HepG2 (cell line): ENCODE data around the gene KDM3B. TPM values are rescaled to one million over a fixed set of nuclear protein-coding genes. Genes with fewer than 3 reads are reported as not detected.
A peak's percentile ranks its signal among the peaks of the same experiment; 100 is the strongest.

Experiments
- ATF1 ChIP-seq: IDR thresholded peaks from 2 replicates; pipeline ENCODE4 v1.6.1; 2016; ENCODE audit warnings: mild to moderate bottlenecking, control low read depth
- FOXO1 ChIP-seq: sonication (generic); formaldehyde crosslinking; IDR thresholded peaks from 2 replicates; pipeline ENCODE4 v1.4.0; 2020; ENCODE audit warnings: missing genetic modification reagents
- HMGXB3 ChIP-seq: sonication (generic); formaldehyde crosslinking; IDR thresholded peaks from 2 replicates; pipeline ENCODE4 v1.4.0; 2020; ENCODE audit warnings: missing genetic modification reagents, borderline replicate concordance
- KAT8 ChIP-seq: IDR thresholded peaks from 2 replicates; pipeline ENCODE4 v1.6.1; 2016; ENCODE audit warnings: missing genetic modification reagents, missing compliant biosample characterization
- KLF16 ChIP-seq, 2 experiments: sonication (generic) in 1 of 2; formaldehyde crosslinking in 1 of 2; IDR thresholded peaks; 2 replicates each; pipeline versions ENCODE4 v1.6.1 to v1.8.0; 2016 to 2023; ENCODE audit warnings: missing genetic modification reagents in 2 of 2, missing compliant biosample characterization in 1 of 2
- MIER2 ChIP-seq: IDR thresholded peaks from 2 replicates; pipeline ENCODE4 v1.6.1; 2016; ENCODE audit warnings: missing biosample characterization, missing genetic modification reagents
- MXI1 ChIP-seq: IDR thresholded peaks from 3 replicates; pipeline ENCODE4 v1.6.1; 2012; ENCODE audit warnings: low read depth, low read length, inconsistent platforms, borderline replicate concordance
- MYC ChIP-seq: sonication (generic); formaldehyde crosslinking; IDR thresholded peaks from 2 replicates; pipeline ENCODE4 v1.9.0; 2021; ENCODE audit warnings: missing genetic modification reagents, borderline replicate concordance
- PHF20 ChIP-seq: sonication (generic); formaldehyde crosslinking; IDR thresholded peaks from 2 replicates; pipeline ENCODE4 v1.5.0; 2020; ENCODE audit warnings: mild to moderate bottlenecking, missing genetic modification reagents
- SAP130 ChIP-seq: IDR thresholded peaks from 2 replicates; pipeline ENCODE4 v1.6.1; 2016; ENCODE audit warnings: low read depth
- SMAD1 ChIP-seq: sonication (generic); formaldehyde crosslinking; IDR thresholded peaks from 2 replicates; pipeline ENCODE4 v1.4.0; 2020; ENCODE audit warnings: missing genetic modification reagents, low read depth, mild to moderate bottlenecking, borderline replicate concordance
- TAF15 ChIP-seq: fragments of 200-400 bp; formaldehyde crosslinking; IDR thresholded peaks from one replicate; pipeline ENCODE4 v1.6.1; 2018; ENCODE audit warnings: mild to moderate bottlenecking, low read depth, low read length; ENCODE audit not compliant: poor library complexity, severe bottlenecking
- ZNF263 ChIP-seq: sonication (generic); formaldehyde crosslinking; IDR thresholded peaks from 2 replicates; pipeline ENCODE4 v1.4.0; 2020; ENCODE audit warnings: missing genetic modification reagents
- ZNF451 ChIP-seq: sonication (generic); formaldehyde crosslinking; IDR thresholded peaks from 2 replicates; pipeline ENCODE4 v1.5.0; 2020; ENCODE audit warnings: mild to moderate bottlenecking, missing genetic modification reagents
- ZNF691 ChIP-seq: sonication (generic); formaldehyde crosslinking; IDR thresholded peaks from 2 replicates; pipeline ENCODE4 v1.4.0; 2020; ENCODE audit warnings: missing genetic modification reagents, low read depth, mild to moderate bottlenecking, borderline replicate concordance
- polyA plus RNA-seq, 8 experiments: library from polyadenylated mRNA; depleted of rRNA in 3 of 8; stranded (reverse) in 7 of 8; unstranded in 1 of 8; fragments of >200 nt; fragmentation: Illumina TruSeq in 4 of 8; extraction: Trizol in 4 of 8; gene quantifications; 2 replicates each; pipeline versions ENCODE4 v1.2.1 to v1.2.3, GENCODE V29; 2011 to 2016; ENCODE audit warnings: low read depth in 4 of 8, missing spikeins in 1 of 8, mixed read lengths in 1 of 8; ENCODE audit not compliant: insufficient read depth in 1 of 8
- total RNA-seq, 5 experiments: library from RNA; depleted of rRNA; stranded (reverse); fragments of >200 nt; fragmentation: Illumina TruSeq; extraction: Trizol; gene quantifications; 2 replicates each; pipeline ENCODE4 v1.2.3, GENCODE V29; 2016; ENCODE audit warnings: low read depth in 1 of 5
- TF ChIP-seq, protein P1 (sequence below): sonication (generic); formaldehyde crosslinking; IDR thresholded peaks from 2 replicates; pipeline ENCODE4 v1.4.0; 2020; ENCODE audit warnings: missing genetic modification reagents, mild to moderate bottlenecking, borderline replicate concordance

The KDM3B gene
- total and polyA plus RNA-seq, 2 of the 13 experiments (the other 11 are each of a cell fraction or from before 2014, with no cell fraction given) = 19.7 to 34.3 TPM

DNA sequence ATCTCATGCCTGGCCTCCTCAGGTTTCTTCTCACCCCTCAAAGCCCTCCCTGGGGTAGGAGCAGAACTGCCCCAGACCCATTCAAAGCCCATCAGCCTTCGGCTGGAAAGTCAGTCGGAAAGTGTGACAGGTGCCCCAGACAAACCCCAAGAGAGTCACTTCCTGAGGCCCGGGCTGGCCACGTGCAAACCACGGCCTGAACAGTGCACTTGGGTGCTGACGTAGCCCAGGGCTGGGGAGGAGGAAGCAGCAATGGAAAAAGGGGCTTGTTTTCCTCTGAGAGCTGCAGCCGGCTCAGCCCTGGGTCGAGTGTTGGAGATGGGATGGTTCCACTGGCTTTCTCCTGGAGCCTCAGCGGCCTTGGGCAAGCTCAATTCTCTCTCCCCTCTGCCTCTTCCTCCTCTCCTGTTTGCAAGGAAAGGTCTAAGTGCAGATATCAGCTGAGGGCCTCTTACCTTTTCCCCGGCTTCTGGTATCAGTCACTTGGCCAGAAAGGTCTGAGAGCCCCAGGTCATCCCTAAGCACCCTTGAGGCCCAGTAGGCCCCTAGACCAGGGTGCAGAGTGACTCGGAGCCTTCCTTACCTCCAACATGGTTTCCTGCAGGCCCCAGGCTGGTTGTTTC is 106.9 kb downstream of the KDM3B start (continued):
- TF ChIP-seq, protein P1, sequence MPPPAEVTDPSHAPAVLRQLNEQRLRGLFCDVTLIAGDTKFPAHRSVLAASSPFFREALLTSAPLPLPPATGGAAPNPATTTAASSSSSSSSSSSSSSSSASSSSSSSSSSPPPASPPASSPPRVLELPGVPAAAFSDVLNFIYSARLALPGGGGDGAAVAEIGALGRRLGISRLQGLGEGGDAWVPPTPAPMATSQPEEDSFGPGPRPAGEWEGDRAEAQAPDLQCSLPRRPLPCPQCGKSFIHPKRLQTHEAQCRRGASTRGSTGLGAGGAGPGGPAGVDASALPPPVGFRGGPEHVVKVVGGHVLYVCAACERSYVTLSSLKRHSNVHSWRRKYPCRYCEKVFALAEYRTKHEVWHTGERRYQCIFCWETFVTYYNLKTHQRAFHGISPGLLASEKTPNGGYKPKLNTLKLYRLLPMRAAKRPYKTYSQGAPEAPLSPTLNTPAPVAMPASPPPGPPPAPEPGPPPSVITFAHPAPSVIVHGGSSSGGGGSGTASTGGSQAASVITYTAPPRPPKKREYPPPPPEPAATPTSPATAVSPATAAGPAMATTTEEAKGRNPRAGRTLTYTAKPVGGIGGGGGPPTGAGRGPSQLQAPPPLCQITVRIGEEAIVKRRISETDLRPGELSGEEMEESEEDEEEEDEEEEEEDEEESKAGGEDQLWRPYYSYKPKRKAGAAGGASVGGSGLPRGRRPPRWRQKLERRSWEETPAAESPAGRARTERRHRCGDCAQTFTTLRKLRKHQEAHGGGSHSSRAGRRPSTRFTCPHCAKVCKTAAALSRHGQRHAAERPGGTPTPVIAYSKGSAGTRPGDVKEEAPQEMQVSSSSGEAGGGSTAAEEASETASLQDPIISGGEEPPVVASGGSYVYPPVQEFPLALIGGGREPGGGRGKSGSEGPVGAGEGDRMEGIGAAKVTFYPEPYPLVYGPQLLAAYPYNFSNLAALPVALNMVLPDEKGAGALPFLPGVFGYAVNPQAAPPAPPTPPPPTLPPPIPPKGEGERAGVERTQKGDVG (CRISPR knock-in tag) = 0 out of 2 replicates have a peak, but pooled peaks have one; percentile 1
- 0 out of 2 replicates have a peak, but pooled peaks have one; percentile 48 for TF ChIP-seq KAT8 (CRISPR knock-in tag)
- TF ChIP-seq HMGXB3 (CRISPR knock-in tag) = peak; percentile 73; the same call in 1 of the 2 replicates
- peak; percentile 61 for TF ChIP-seq PHF20 (CRISPR knock-in tag)
- peak; percentile 84; the same call in 2 of the 3 replicates for TF ChIP-seq MXI1
- TF ChIP-seq SAP130 (CRISPR knock-in tag) = peak; percentile 92
- 0 out of 2 replicates have a peak, but pooled peaks have one; percentile 27 for TF ChIP-seq ZNF263 (CRISPR knock-in tag)
- TF ChIP-seq KLF16 (CRISPR knock-in tag; IDR thresholded peaks at IDR 0.05) = peak in 1 of 2 experiments; percentile 88; a peak in 2 of 4 replicates
- TF ChIP-seq ZNF451 (CRISPR knock-in tag) = 0 out of 2 replicates have a peak, but pooled peaks have one; percentile 44
- TF ChIP-seq TAF15 = no peak
- TF ChIP-seq ATF1 (CRISPR knock-in tag) = peak; percentile 52; the same call in 1 of the 2 replicates
- 0 out of 2 replicates have a peak, but pooled peaks have one; percentile 54 for TF ChIP-seq ZNF691 (CRISPR knock-in tag)
- TF ChIP-seq MYC (CRISPR knock-in tag) = peak; percentile 63
- no peak for TF ChIP-seq SMAD1 (CRISPR knock-in tag)
- TF ChIP-seq FOXO1 = peak; percentile 14; the same call in 1 of the 2 replicates
- TF ChIP-seq MIER2 = no peak
